ENCODE measurements around the gene RAD51D.

- TF ChIP-seq REST (IDR thresholded peaks at IDR 0.05; ENCODE audit: low read depth) = no peak
- no peak for TF ChIP-seq TCF12 (IDR thresholded peaks at IDR 0.05; ENCODE audit: low read depth)
- no peak for TF ChIP-seq TAF1 (IDR thresholded peaks at IDR 0.05; ENCODE audit: low read depth)
Observed at GRCh38 chr17:35166526-35166925, 46.9 kb upstream of the RAD51D start.

Measured in Ishikawa (cell line).